Lower lobe of right lung (tissue), 2 donors: ENCODE data around the gene ROBO1. TPM values are rescaled to one million over a fixed set of nuclear protein-coding genes. Genes with fewer than 3 reads are reported as not detected.

Experiments used
- ATAC-seq, 2 donors: fragments of 200-7000 bp; cut with Tn5 transposase; one replicate each; pipeline ENCODE4 v1.9.1; 2020 to 2022; ENCODE audit warnings: mild to moderate bottlenecking in 2 of 2, moderate library complexity in 2 of 2
- DNase-seq: peaks from one replicate; pipeline ENCODE4 v3.0.0-alpha.2; 2020
- H3K27ac ChIP-seq: fragments of 200-600 bp; one replicate; pipeline ENCODE4 v1.8.0; 2022
- H3K27me3 ChIP-seq: fragments of 200-600 bp; one replicate; pipeline ENCODE4 v1.8.0; 2022; ENCODE audit warnings: low read depth
- H3K36me3 ChIP-seq: fragments of 200-600 bp; one replicate; pipeline ENCODE4 v1.8.0; 2022; ENCODE audit warnings: mild to moderate bottlenecking
- H3K4me1 ChIP-seq: fragments of 200-600 bp; one replicate; pipeline ENCODE4 v1.8.0; 2022
- H3K4me3 ChIP-seq: fragments of 200-600 bp; one replicate; pipeline ENCODE4 v1.8.0; 2022; ENCODE audit warnings: mild to moderate bottlenecking
- H3K9me3 ChIP-seq: fragments of 200-600 bp; one replicate; pipeline ENCODE4 v1.8.0; 2022
- intact Hi-C: fragments of 100-400 bp; cut with DNase I; formaldehyde crosslinking; loops from one replicate; pipeline ENCODE4 v1.11.0; 2022
- total RNA-seq: library from RNA; stranded (reverse); fragmentation: NEBNext Ultra II Directional; extraction: Animal tissue kit (Norgen Biotek cat#: 25700); gene quantifications from one replicate; pipeline ENCODE4 v1.2.1, GENCODE V29; 2021
- TF ChIP-seq, protein P1 (sequence below): fragments of 200-600 bp; IDR thresholded peaks from one replicate; pipeline ENCODE4 v1.8.0; 2022; ENCODE audit warnings: antibody characterized with exemption, mild to moderate bottlenecking
- donor health status: DM: no; HTN: yes; CAD: no; lungs with severe emphysema.

Gene ROBO1
- total RNA-seq, 1 donor from 2014 or later: 14.8 TPM

DNA sequence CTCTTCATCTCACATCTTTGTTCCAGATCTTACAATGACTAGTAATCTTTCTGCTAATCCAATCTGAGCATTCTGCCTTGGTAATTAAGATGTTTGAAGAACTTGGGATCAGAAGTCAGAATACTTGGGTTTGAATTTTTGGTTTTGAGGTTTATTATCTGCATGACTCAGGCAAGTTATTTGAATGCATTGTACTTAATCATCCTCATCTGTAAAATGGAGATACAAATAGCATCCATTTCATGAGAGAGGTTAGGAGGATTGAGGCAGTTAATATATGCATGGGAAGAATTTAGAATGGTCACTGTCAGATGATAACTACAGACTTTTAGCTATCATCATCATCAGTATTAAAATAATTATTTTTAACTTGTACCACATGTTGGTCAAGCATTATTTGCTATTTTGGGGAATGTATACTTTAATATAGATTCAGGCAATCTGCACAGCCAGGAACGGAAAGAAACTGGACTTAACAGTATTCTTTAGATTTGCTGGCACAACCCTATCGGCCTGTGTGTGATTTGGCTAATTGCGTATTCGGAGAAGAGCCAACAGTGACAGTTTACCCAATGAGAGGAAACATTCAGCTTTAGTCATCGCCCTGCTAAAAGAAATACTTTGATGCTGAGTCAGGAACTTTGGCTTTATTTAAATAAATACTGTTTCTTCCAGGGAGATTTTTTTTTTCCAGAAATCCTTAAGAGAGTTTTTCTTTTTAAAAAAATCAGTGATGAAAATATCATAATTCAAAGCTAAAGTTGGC lies 600.0 kb downstream of the ROBO1 start:
- H3K27me3 ChIP-seq: no peaks in the 10 kb centered on the region
- TF ChIP-seq, protein P1, sequence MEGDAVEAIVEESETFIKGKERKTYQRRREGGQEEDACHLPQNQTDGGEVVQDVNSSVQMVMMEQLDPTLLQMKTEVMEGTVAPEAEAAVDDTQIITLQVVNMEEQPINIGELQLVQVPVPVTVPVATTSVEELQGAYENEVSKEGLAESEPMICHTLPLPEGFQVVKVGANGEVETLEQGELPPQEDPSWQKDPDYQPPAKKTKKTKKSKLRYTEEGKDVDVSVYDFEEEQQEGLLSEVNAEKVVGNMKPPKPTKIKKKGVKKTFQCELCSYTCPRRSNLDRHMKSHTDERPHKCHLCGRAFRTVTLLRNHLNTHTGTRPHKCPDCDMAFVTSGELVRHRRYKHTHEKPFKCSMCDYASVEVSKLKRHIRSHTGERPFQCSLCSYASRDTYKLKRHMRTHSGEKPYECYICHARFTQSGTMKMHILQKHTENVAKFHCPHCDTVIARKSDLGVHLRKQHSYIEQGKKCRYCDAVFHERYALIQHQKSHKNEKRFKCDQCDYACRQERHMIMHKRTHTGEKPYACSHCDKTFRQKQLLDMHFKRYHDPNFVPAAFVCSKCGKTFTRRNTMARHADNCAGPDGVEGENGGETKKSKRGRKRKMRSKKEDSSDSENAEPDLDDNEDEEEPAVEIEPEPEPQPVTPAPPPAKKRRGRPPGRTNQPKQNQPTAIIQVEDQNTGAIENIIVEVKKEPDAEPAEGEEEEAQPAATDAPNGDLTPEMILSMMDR: no peak
- ATAC-seq: no peak
- H3K9me3 ChIP-seq: no peaks in the 10 kb centered on the region
- no peaks in the 10 kb centered on the region for H3K4me1 ChIP-seq
- no peak for DNase-seq
- no peaks in the 10 kb centered on the region for H3K36me3 ChIP-seq
- intact Hi-C loops: no loop called here
- no peak overlapping the region for H3K4me3 ChIP-seq
- H3K27ac ChIP-seq: no peak overlapping the region

DNA sequence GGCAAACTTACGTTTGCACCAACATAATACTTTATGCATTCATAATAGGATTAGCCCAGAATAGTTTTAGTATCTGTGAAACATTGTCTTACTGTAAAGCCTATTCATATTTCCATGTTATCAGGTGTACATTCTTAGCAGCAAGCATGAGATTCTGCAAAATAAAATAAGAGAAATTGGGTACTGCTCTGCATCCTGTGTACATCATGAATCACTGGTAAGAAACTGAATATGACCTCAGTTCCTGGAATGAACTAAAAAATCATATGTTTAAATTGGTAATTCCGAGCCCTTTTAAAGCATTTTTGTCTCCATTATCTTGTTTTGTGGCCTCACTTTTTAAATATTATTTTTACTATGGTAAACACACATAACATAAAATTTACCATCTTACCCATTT lies 605.1 kb downstream of the ROBO1 start:
- Histone ChIP-seq H3K27me3 (no peaks in the 10 kb centered on the region), H3K36me3 (no peaks in the 10 kb centered on the region), H3K4me1 (no peaks in the 10 kb centered on the region), H3K27ac (no peak overlapping the region), H3K9me3 (no peaks in the 10 kb centered on the region), H3K4me3 (no peak overlapping the region)
- intact Hi-C loops: no loop called here
- DNase-seq (no peak), ATAC-seq (no peak)
- TF ChIP-seq, protein P1: no peak

DNA sequence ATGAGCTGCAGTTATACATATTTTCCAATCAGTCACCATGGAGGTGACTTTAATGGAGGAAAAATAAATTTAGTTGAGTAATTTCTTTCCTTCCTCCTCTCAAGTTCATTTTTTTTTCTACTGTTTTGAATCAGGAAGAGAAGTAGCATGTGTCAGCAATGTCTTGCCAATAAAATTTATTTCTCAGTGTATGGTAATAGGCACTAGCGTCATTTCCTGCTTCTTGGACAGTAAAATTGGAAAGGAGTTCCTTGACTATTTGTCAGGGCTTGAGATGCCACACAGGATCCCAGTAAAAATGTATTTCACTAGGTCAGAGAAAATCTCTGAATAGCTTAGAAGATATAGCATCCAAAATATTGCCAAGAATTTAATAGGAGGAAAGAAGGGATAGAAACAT lies 605.9 kb downstream of the ROBO1 start:
- Histone ChIP-seq H3K4me1 (no peaks in the 10 kb centered on the region), H3K9me3 (no peaks in the 10 kb centered on the region), H3K27me3 (no peaks in the 10 kb centered on the region), H3K27ac (no peak overlapping the region), H3K4me3 (no peak overlapping the region), H3K36me3 (no peaks in the 10 kb centered on the region)
- intact Hi-C loops: no loop called here
- DNase-seq: no peak
- TF ChIP-seq, protein P1: no peak
- ATAC-seq: no peak

DNA sequence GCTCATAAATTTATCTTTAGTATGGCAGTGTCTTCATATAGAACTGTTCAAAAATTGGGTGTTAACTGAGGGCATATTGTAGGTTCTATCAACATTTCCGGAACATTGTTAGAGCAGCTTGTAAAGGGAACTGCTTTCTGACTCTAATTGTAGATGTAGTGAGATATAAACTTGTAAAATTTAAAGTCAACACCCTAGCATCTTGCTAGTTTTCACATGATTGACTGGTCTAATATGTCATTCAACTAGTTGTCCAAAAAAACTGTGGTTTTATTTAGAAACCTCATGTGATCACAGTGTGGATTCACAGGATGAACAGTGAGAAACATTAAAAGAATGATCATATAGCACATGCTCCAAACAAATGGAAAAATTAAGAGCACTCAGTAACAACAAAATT lies 607.4 kb downstream of the ROBO1 start:
- no peaks in the 10 kb centered on the region for H3K36me3 ChIP-seq
- intact Hi-C loops: no loop called here
- no peak for DNase-seq
- no peak overlapping the region for H3K27ac ChIP-seq
- no peak overlapping the region for H3K4me3 ChIP-seq
- TF ChIP-seq, protein P1: no peak
- H3K9me3 ChIP-seq: no peaks in the 10 kb centered on the region
- no peak for ATAC-seq
- no peaks in the 10 kb centered on the region for H3K27me3 ChIP-seq
- H3K4me1 ChIP-seq: no peaks in the 10 kb centered on the region

DNA sequence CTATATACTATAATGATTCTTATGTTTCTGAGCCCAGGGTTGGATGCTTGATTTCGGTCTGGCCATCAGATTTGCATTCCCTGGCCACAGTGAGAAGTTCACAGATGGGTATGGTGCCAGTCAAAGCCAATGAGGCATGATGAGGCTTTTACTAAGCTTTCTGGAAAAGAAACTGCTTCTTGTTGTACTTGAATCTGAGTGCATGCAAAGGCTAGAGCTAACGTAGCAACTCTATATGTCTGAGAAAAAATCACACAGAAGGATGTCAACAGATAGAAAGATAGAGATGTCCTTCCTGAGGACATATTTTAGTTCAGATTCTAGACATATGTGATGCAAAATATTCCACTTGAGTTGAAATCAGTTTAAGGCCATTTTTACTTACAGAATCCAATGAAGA lies 608.1 kb downstream of the ROBO1 start:
- Histone ChIP-seq H3K27me3 (no peaks in the 10 kb centered on the region), H3K36me3 (no peaks in the 10 kb centered on the region), H3K9me3 (no peaks in the 10 kb centered on the region), H3K4me1 (no peaks in the 10 kb centered on the region), H3K27ac (no peak overlapping the region), H3K4me3 (no peak overlapping the region)
- DNase-seq (no peak), ATAC-seq (no peak)
- TF ChIP-seq, protein P1: no peak
- intact Hi-C loops: no loop called here
